ENCODE measurements around the gene MARCHF9. TPM values are rescaled to one million over a fixed set of nuclear protein-coding genes. Genes with fewer than 3 reads are reported as not detected.

Gene MARCHF9
- total RNA-seq, 4 donors from 2014 or later, result 3.4 to 11.1 (median 7.9) TPM

DNA sequence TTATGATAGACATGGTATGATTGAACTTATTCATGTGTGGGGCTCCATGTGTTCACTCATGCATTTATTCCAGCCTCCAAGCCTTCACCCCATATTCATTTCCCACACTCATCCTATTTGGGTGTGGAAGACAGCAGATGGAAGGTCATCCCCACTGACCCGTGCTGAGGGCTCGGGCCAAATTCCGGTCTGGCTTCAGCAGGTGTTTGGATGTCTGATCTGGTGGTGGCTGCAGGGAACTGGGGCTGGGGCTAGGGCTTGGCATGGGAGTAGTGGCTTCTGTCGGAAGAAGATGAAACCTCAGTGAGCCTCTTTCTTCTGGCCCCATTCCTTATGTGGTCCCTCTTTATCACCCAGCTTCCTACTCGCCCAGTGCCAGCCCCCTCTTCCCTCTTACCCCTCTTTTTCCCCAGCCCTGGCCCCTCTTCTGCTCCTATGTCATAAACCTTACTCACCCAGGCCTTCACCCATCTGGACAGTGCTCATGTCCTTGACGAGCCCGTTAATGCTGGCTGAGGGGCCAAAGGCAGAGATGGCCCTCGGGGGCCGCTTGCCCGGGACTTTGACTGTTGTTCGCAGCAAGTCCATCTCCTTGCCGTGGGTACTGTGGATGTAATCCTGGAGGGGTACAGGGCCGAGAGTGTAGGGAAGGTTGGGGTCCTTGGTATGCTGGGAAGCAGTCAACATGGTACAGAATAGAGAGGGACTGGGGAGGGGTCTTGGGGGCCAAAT lies 24.4 kb upstream of the MARCHF9 start:
- Histone ChIP-seq H3K36me3 (no peaks in the 10 kb centered on the region), H3K9me3 (no peaks in the 10 kb centered on the region), H3K4me3 (no peak overlapping the region), H3K27ac (no peak overlapping the region), H3K27me3 (peaks cover 94% of the 10 kb centered on the region), H3K4me1 (peaks cover 0 to 27% (median 7%) of the 10 kb centered on the region in 3 donors)
- no peak for ATAC-seq
- WGBS, 2 donors (ENCODE audit: low coverage in 1 of 2), result 73 to 75% methylated on average over 8 of the region's 13 CpGs
- TF ChIP-seq, protein P1, sequence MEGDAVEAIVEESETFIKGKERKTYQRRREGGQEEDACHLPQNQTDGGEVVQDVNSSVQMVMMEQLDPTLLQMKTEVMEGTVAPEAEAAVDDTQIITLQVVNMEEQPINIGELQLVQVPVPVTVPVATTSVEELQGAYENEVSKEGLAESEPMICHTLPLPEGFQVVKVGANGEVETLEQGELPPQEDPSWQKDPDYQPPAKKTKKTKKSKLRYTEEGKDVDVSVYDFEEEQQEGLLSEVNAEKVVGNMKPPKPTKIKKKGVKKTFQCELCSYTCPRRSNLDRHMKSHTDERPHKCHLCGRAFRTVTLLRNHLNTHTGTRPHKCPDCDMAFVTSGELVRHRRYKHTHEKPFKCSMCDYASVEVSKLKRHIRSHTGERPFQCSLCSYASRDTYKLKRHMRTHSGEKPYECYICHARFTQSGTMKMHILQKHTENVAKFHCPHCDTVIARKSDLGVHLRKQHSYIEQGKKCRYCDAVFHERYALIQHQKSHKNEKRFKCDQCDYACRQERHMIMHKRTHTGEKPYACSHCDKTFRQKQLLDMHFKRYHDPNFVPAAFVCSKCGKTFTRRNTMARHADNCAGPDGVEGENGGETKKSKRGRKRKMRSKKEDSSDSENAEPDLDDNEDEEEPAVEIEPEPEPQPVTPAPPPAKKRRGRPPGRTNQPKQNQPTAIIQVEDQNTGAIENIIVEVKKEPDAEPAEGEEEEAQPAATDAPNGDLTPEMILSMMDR (IDR thresholded peaks at IDR 0.05), result no peak
- TF ChIP-seq EP300 (IDR thresholded peaks at IDR 0.05), result no peak
- TF ChIP-seq POLR2A (IDR thresholded peaks at IDR 0.05), result no peak
- no peak for TF ChIP-seq POLR2AphosphoS5 (IDR thresholded peaks at IDR 0.05)

DNA sequence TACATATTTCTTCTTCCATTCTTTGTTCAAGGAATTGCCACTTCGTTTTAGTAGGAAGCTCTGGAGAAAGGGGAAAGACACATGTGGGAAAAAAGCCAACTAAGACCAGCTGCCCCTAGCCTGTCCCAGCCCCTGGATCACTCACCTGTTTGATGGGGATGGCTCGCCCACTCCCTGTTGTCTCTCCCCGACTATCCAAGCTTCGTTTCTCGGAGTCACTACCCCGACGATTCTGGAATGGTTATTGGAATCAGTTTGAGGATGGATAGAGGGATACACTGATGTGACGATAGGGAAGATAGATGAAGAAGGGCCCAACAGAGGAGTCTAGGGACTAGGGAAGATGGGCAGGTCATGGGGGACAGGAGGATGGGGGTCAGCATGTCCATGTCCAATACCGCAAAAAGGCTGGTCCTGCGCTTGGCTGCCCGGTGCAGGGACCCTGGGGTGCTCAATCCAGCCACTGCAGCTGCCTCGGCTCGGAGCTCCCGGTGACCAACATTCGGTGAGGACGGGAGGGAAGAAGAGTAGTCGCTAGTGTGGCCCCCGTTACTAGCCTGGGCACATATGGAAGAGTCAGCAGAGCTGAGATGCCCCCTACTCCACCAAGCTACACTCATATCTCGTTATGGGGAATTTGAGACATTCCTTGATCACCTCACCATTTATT lies 23.4 kb upstream of the MARCHF9 start:
- Histone ChIP-seq H3K4me3 (no peak overlapping the region), H3K4me1 (peaks cover 0 to 27% (median 7%) of the 10 kb centered on the region in 3 donors), H3K27ac (no peak overlapping the region), H3K9me3 (no peaks in the 10 kb centered on the region), H3K27me3 (peaks cover 94% of the 10 kb centered on the region), H3K36me3 (no peaks in the 10 kb centered on the region)
- TF ChIP-seq, protein P1 (IDR thresholded peaks at IDR 0.05), result no peak
- no peak for TF ChIP-seq POLR2A (IDR thresholded peaks at IDR 0.05)
- TF ChIP-seq POLR2AphosphoS5 (IDR thresholded peaks at IDR 0.05), result no peak
- no peak for ATAC-seq
- WGBS, 2 donors (ENCODE audit: low coverage in 1 of 2), result 60 to 61% methylated on average over 2 to 6 of the region's 19 CpGs

DNA sequence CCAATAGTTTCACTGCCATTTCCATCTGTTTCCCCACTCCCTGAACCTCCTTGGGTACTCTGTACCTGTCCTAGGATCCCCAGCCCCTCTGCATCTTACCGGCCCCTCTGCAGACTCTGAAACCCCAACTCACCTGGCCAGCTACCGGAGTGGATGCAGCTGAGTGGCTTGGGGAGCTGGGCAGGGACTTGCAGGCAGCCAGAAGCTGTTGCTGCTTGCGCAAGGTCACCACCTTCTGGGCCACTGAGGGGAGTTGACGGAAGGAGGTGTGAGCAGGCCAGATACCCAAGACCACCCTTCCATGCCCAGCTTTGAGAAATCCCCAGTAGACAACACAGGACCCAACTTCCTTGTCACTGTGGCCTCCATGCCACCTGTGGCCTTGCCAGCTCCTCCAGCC lies 22.6 kb upstream of the MARCHF9 start:
- H3K27ac ChIP-seq, result no peak overlapping the region
- WGBS, 2 donors (ENCODE audit: low coverage in 1 of 2), result 33% methylated on average over 1 of the region's 4 CpGs; no CpG with 5 or more reads in 1 of the 2 donors
- no peak for TF ChIP-seq POLR2AphosphoS5 (IDR thresholded peaks at IDR 0.05)
- TF ChIP-seq POLR2A (IDR thresholded peaks at IDR 0.05), result no peak
- TF ChIP-seq, protein P1 (IDR thresholded peaks at IDR 0.05), result no peak
- TF ChIP-seq EP300 (IDR thresholded peaks at IDR 0.05), result no peak
- no peaks in the 10 kb centered on the region for H3K9me3 ChIP-seq
- H3K36me3 ChIP-seq, result no peaks in the 10 kb centered on the region
- H3K4me1 ChIP-seq, result peaks cover 0 to 27% (median 13%) of the 10 kb centered on the region in 3 donors
- H3K27me3 ChIP-seq, result peaks cover 94% of the 10 kb centered on the region
- H3K4me3 ChIP-seq, result no peak overlapping the region
- no peak for ATAC-seq

DNA sequence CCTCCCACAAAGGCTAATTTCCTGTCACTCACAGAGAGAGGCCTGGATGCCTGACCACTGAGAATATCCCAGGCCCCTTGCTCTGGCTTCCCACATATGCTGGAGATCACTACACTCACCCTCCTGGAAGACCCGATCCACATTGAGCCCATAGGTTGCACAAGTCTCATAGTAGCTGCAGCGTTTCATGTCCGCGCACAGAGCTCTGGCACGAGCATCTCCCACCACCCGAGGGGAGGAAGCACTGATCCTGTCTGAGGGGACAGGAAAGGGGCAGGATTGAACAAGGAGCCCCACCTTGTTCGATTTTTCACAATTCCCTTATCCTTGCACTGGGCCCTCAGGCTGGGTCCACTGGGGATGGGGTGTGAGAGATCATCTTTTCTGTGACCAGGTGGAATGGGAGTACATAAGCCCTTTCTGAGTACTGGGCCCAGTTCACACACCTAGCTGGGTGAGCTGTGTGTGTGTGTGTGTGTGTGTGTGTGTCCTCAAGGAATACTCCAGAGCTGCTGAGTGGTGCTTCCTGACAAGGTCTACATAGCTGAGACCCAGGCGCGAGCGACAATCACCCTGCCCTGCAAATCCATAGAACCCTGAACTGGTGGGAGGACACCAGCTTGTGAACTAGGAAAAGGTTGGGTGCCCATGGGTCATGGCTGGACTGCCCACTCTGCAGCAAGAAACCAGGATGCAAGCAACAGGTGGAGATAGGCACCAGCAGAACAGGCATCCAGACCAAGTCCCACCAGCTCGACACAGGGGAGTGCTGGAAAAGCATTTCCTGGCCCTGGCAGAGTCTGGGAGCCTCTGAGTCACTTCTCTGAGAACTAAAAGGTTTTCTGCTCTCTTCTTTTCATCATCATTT lies 21.9 kb upstream of the MARCHF9 start:
- Histone ChIP-seq H3K9me3 (no peaks in the 10 kb centered on the region), H3K4me3 (no peak overlapping the region), H3K27ac (no peak overlapping the region), H3K27me3 (peaks cover 94% of the 10 kb centered on the region), H3K4me1 (peaks cover 3 to 27% (median 20%) of the 10 kb centered on the region in 3 donors), H3K36me3 (no peaks in the 10 kb centered on the region)
- TF ChIP-seq, protein P1 (IDR thresholded peaks at IDR 0.05), result no peak
- no peak for TF ChIP-seq EP300 (IDR thresholded peaks at IDR 0.05)
- no peak for TF ChIP-seq POLR2AphosphoS5 (IDR thresholded peaks at IDR 0.05)
- no peak for TF ChIP-seq POLR2A (IDR thresholded peaks at IDR 0.05)
- 72 to 85% methylated on average over 2 to 6 of the region's 11 CpGs for WGBS, 2 donors (ENCODE audit: low coverage in 1 of 2)
- no peak for ATAC-seq
